ENCODE measurements around the gene TRIM9.
"Not testable (repeated sequence)": the region's sequence is repeated elsewhere in the genome, so short reads cannot be mapped to it uniquely, and the experiment has no call there.

Gene TRIM9

DNA sequence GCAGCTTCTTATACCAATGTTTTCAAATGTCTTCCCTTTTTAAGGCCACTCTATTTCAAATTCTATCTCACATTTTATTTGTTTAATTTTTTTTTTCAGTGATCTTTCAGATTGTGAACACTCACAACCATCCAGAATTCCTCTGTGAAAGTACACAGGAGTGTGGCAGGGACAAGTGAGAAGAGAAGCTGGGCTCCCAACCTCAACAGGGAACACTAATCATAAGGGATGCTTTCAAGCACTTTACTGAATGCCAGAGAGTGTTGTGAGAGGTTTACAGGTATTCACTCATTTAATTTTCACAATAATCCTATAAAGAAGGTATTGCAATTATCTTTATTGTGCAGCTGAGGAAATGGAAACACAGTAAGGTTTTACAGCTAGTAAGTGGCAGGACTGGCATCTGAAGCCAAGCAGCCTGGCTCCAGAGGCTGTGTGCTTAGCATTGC lies 90.5 kb downstream of the TRIM9 start:
- DNase-seq (ENCODE audit: low spot score): no peak

DNA sequence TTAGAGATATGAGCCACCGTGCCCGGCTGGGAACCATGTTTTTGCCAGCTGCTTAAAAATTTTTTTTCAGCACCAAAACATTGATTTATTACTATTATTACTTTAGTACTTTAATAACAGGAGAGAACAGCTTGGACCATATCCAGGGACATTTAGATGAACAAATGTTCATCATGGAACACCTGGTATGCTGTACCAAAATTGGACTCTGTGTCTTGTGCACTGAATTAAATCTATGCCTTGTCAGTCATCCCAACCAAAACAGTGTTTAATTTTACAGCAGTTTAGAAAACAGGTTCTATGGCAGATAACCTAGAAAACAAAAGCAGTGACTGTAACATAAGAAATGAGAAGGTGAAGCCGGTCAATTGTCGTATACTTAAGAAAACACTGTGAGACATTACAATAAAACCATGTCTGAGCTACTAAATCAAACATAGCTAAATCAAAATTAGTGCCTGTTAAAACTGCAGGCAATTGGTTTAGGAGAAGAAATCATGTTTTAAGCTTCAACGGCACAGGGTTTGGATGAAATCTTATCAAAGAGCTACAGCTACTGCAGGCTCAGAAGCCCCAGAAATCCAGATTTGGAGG lies 92.4 kb downstream of the TRIM9 start:
- DNase-seq (ENCODE audit: low spot score): no peak

DNA sequence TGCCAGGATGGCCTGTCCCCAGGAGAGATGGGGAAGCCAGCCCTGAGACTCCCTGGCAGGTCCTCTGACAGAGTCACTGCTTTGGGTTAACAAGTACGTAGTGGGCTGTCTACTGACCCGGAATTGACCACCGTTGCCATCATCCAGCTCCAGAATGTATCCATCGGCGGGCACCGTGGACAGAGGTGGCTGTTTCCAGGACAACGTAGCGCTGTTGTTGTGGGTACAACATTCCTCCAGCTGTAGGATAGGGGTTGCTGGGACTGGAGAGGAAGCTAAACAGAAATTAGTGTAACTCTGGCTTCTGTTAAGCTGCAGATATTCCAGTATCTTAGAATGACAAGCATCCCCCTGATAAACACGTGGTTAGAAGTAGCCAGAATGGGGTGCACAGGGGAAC lies 94.3 kb downstream of the TRIM9 start:
- no peak for DNase-seq (ENCODE audit: low spot score)

DNA sequence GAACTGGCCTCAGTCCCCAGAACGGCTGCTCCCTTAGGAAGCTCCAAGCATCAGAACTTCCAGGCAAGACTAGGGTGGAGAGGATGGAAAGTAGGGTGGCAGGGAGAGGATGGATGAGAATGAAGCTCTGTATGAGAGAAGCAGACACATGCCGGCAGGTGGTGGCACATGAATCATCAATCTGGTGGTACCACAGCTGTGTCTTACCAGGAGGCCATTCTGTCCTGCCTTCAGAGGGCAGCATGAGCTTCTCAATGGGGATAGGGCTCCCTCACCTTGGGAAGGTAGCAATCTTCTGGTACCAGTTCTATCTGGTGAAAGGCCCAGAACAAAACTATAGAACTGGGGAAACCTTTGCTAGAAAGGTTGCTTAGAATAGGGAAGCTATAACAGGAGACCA lies 95.2 kb downstream of the TRIM9 start:
- no peak for DNase-seq (ENCODE audit: low spot score)

DNA sequence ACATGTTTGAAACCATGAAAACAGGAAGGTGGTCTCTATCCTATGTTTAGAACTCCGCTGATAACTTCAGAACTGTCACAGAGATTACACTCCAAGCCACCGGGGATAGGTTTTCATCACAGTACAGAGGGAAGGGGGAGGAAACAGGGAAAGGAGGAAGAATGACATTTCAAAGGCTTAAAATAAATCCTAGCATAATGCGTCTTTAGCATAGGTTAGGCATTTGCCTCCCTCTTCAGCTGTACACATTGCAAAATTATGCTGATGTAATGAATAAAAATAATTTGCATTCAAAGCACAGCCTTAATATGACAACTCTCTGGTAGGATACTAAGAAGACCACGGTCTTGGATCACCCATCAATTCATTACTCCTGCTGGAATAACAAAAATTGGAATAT lies 96.3 kb downstream of the TRIM9 start:
- no peak for DNase-seq (ENCODE audit: low spot score)

DNA sequence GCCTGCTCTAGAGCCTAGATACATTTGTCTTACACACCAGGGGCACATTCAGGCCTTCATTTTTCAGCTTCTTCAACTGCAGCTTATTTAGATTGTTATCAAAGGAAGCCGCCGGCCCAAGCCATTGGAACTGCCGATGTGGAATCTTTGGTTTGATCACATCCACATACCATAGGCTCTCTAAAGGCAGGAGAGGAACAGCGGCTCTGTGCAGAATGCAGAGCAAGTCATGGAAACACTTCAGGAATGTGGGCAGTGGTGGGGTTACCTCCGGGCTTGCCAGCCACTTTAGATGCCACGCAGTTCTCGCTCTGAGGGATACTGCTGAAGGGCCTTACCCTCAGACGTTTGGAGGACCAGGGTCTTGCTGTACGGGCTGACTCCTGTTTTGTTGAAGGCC lies 97.2 kb downstream of the TRIM9 start:
- no peak for DNase-seq (ENCODE audit: low spot score)

DNA sequence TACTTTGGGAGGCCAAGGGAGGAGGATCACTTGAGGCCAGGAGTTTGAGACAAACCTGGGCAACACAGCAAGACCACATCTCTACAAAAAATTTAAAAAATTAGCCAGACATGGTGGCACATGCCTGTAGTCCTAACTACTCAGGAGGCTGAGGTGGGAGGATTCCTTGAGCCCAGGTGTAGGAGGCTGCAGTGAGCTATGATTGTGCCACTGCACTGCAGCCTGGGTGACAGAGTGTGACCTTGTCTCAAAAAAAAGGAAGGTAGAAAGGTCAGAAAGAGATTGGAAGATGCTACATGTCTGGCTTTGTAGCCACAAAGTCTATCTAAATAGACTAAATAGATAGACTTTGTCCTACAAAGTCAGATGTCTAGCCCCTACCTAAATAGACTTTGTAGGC lies 100.7 kb downstream of the TRIM9 start:
- not testable (repeated sequence) for DNase-seq (ENCODE audit: low spot score)

DNA sequence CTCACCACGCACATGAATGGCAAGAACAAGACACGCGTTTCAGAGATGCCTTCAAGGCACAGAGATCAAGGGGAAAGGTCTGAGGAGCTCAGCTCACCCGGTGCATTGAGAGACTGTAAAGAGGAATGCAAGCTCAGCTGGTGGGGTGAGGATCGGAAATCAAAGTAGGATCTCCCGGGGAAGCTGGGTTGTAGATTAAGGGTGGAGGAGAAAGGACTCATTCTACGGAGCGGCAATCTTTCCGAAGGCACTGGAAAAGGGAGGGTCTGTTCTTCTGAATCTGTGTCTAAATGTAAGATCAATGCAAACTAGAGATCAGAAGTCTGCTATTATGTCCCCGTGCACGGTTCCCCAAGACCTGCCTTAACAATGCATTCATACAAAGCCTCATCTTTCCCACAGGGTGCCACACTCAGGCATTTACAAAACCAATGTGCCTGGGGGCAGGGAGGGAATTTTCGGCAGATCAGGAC lies 109.0 kb downstream of the TRIM9 start:
- DNase-seq (ENCODE audit: low spot score): no peak

DNA sequence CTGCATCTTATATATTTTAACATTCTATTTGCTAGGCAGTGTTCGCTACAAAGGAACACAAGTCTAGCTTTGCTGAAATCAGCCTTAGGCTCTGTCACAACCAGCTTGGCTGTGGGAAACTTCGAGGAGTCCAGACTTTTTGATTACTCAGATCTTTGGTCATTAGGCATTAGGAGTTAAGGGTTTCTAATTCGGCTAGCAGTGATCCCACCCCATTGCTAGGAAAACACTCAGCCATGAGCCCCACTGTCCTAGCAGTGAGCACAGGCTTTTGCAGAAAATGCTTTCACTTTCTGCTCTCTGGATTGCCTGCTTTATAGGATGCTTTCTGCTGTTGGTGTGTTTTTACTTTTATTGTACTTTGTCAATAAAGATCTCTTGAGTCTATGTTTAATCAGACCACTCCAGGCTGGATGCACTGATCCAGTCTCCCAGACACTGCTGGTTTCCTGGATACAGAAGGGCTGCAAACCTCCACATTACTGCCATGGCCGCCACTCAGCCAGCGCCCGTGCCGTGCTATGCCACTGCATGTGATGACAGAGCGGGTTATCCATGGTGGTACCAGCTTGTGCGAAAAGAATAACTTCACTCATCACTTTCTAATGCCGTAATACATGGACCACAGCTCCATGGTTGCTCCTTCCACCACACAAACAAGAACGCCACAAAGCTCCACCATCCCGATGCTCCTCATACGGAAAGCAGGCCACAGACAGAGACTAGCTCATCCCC lies 109.6 kb downstream of the TRIM9 start:
- no peak for DNase-seq (ENCODE audit: low spot score)

DNA sequence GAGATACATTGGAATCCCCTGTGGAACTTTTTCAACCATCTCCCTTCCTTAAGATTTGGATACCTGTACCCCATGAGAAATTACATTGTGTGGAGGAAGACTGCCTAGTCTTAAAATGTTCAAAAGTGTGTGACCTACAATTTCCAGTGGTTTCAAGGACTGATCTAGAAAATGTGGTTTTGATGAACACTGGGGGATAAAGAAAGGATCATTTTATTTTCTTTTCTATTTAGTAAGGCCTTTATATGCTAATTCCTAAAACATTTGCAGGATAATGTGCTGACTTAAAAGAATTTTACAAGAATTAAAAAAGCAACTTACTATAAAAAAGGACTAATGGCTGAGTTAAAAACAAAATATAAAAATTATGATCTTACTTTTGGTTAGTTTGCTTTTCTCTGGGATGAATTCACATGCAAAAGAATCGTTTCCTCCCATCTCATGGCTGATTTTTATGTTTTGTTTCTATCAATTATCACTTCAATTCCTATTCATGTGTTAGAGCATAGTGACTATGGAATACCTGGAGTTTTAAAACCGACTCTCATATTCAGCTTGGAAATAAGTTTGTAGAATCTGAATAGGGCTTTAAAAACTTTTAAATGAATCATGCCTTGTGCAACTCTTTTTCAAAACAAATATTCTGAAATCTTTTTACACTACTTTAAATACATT lies 110.7 kb downstream of the TRIM9 start:
- no peak for DNase-seq (ENCODE audit: low spot score)

DNA sequence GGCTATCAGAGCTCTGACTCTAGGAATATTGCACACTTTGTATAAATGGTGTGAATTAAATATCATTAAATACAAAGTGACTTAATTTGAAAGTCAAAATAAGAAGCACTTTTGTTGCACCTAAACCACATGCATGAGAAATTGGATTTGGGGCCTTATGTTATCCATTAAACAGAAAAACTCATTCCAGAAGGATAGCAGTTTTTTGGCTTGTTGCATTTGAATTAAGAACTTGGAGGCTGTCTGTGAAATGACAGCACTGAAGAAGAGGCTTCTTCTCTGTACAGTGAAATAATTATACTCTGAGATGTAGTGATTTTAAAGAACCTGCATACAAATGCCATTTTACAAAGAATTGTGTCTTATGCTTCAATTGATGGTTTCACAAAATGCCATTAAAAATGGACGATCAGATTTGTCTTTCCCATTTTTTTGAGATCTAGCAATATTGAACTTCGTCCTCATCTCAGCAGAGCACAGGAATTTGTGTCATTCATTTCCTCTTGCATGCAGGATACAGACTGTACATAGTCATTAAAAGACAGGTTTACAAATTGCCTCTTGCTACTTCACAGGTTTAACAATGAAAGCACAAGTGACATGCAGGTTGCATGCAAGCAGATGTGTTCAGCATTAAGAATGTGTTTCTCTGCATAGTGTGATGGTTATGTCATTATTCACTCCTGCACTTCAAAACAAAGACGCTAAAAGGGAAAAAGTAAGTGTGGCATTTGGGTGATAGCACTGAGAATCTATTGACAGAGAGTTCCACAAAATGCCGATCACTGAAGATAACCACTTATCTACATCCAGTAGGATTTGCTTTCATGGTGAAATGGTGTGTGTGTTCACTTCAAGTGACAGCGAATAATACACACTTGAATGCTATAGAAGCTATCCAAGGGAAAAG lies 114.7 kb downstream of the TRIM9 start:
- no peak for DNase-seq (ENCODE audit: low spot score)

DNA sequence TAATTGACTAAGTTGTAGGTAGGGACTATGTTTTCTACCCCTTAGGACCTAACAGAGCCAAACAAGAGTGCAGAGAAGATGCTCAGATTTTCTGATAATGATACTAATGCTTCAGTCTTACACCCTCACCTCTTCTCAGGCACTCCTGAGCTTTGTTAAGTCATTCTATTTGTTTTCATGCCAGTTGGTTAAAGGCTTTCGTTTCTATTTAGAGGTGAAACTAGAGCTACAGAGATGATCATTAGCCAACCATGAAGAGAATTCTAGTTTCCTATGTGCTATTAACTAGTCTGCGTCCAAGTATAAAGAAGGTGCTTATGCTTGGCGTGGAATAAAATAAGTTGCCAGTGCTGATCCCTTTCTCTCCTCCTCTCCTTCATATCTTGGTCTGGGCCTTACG lies 116.0 kb downstream of the TRIM9 start:
- DNase-seq (ENCODE audit: low spot score): peak; percentile 23

DNA sequence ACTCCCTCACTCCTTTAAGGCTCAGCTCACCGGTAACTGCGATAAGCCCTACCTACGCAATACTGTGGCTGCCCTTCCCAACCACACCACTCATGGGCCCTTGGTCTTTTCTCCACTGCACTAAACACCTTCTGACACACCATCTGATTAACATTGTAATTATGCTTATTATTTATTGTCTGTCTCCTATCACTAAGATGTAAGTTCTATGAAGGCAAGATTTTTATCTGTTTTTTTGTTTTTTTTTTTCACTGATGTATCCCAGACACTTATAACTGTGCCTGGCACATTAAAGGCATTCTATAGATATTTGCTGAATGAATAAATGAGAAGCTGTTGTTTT lies 116.4 kb downstream of the TRIM9 start:
- DNase-seq (ENCODE audit: low spot score): no peak

DNA sequence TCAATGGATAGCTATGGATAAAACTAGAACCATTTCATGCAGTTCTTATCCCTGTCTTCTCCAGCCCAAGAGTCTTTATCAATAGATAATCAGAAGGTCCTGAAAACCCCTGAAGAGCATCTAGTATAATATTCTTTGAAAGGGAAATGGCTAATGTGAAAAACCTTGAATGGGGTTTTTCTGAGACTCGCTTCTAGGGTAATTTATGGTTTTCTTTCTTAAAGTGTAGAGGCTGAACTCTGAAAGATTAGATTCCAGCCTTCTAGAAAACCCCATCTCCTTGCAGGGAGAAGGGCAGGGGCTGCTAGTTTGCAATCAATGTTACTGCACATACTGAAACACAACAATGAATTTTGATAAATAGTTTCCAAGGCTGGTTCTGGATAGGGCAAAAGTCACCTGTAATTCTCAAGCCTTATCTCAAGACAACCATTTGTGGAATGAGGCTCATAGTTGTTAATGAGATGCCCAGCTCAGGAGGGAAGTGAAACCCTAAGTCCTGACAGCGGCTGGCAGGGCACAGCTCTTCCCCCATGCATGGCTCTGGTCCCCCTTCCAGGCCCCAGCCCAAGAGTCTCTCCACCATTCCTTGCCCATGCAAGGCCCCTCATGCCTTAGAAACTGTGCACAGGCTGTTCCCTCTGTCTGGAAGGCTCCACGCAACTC lies 116.9 kb downstream of the TRIM9 start:
- no peak for DNase-seq (ENCODE audit: low spot score)

DNA sequence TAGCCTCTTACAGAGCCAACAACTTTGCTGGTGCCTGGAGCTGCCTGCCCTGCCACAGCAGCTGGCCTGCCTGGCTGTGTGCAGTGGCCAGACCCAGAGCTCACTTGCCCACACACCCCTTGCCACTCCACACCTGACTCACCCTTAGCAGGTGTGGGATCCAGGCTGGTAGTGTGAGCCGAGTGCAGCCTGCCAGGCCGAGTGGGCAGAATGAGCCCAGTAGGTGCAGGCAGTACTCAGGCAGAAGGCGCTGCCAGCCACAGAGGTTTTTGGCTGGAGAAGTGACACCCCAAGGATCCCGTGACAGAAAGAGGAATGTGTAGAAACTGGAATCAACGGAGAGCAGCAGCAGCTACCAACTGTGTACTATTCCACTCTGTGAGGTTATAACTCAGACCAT lies 120.8 kb downstream of the TRIM9 start:
- no peak for DNase-seq (ENCODE audit: low spot score)

DNA sequence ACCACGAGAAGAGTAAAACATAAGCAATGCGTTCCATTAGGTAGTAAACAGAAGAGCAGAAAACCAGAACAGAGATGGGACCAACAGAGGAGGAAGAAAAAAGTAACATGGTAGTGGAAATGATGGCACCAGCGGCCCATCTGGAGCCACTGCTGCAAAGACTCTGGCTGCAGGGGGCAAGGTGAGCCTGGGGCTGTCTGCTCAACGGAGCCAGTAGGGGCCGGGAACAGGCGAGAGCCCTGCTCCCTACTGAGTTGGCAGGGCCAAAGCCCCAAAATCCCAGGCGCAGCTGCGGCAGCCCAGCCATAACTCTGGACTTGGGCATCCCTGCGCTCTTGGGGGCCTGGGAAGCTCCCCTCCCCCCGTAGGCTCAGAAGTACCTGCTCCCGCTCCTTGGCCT lies 122.2 kb downstream of the TRIM9 start:
- no peak for DNase-seq (ENCODE audit: low spot score)

DNA sequence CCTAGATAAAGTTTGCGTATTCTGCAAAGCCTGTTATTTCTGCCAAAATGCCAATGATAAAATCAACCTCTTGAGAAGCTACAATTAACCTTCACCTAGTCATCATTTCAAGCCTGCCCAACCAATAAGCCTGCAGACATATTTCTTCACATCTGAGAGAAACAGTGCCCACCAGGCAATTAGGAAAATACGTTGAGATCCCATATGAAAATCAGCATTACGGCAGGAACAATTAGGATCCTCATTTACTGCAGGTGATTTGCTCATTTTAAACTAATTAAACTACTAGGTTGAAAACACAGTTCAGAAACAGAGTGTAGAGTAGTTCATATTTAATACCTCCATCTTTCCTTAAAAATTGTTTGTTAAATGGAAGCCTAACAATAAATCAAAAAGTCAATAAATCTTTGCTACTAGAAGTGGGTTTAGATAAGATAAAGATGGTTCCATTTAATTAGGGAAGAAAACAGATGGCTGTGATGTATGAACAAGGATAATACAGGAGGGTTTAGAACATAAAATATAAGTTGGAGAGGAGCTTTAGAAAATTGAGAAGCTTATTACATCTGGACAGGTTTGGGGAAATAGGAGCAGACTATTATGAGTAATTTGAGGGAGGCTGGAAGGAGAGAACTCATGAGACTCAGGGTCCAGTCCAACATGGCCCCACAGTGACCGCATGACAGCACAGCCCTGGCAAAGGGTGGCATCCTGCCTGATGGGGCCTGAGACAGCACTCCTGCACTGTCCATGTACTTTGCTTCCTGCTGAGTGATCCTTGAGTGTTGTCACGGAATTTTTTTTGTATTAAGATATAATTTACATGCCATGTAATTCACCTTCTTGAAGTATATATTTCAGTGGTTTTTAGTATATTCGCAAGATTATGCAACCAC lies 123.8 kb downstream of the TRIM9 start:
- no peak for DNase-seq (ENCODE audit: low spot score)

DNA sequence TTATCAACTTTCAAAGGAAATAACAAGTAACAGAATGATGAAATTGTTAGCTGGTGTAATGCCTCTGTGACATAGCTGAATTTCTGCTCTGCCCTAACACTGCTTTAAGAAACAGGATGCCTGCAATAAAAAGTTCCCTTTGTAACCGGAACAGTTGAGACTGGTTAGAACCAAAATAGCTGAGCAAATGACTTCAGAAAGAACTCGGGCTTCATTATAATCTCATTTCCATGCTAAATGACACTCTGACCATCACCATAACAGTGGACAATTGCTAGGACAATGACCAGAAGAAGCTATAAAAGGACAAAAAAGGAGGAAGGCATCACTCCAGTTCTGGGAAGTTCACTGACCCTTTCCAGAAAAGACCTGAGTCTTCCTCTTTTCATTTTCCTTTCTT lies 127.1 kb downstream of the TRIM9 start:
- DNase-seq (ENCODE audit: low spot score): no peak

DNA sequence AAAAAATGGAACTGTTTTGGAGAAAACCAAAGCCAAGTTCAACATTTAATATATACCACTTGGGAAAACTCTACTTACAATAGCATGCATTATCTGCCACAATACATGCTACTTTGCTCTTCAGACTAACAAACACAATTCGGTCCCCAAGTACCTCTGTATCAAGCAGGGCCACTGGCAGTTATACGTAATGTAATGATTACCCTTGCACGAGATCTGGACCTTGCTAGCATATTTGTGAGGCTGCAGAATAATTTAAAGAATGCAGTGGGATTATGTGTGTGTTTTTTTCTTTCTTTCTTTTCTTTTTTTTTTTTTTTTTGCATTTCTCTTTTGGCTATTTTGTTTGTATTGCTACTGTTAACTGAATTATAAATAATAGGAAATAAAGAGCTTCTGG lies 127.8 kb downstream of the TRIM9 start:
- no peak for DNase-seq (ENCODE audit: low spot score)

DNA sequence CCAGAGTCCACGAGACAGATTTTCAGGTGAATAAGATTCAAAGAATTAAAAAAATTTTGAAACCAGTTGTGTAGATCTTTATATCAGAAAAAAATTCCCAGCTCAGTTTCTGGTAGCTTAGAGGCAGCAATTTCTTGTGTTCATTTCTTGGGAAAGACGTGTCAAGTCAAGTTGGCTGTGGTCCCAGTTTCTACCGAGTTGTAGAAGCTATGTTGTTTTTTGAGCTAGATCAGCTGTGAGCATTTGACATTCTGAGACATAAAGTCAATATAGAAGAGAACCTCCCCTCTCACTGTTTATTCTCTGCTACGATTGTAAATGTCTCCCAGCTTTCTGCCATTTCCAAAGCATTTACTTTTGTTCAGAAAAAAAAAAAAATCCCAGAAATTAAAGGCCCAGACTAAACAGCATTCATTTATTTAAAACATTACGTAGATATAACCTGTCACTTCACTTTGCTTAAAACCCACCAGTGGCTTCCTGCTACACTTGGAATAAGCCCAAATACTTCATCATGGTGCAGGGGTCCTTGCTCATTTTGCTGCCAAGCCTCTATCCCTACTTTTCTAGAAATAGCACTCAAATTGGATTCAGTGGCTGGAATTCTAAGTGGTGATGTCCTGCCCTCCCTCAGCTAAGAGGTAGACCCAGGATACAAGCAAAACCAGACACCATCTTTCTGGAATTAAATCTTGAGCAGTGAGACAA lies 130.1 kb downstream of the TRIM9 start:
- DNase-seq (ENCODE audit: low spot score): peak; percentile 88

Data from kidney tubule cell (primary cell).